ENCODE results near the gene GALNT2.

Gene GALNT2

DNA sequence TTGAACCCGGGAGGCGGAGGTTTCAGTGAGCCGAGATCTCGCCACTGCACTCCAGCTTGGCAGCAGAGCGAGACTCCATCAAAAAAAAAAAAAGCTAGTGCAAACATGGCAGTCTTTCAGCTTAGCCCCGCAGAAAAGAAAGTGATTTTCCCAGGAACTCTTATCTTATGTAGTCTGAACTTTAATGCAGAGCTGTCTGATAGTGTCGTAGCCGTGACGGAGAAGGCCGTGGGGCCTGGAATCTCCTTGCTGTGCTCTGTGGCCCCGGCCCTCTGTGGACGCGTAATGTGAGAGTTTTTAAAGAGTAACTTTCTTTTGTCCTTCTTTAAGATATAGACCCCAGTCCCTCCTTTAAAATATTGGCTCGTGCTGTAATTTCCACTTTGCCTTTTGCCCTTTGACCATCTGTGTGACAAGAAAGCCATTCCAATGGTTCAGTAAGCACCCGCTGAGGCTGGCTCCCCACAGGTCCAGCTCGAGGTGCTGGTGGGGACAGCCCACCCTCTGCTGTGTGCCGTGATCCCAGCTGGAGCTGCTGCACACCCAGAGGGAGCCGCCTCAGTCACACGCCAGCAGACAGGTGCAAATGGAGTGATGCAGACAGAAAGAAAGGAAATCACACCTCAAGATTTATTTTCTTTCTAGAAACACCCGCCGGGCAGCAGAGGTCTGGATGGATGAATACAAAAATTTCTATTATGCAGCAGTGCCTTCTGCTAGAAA lies 195.1 kb downstream of the GALNT2 start:
- DNase-seq (ENCODE audit: low read depth): no peak

DNA sequence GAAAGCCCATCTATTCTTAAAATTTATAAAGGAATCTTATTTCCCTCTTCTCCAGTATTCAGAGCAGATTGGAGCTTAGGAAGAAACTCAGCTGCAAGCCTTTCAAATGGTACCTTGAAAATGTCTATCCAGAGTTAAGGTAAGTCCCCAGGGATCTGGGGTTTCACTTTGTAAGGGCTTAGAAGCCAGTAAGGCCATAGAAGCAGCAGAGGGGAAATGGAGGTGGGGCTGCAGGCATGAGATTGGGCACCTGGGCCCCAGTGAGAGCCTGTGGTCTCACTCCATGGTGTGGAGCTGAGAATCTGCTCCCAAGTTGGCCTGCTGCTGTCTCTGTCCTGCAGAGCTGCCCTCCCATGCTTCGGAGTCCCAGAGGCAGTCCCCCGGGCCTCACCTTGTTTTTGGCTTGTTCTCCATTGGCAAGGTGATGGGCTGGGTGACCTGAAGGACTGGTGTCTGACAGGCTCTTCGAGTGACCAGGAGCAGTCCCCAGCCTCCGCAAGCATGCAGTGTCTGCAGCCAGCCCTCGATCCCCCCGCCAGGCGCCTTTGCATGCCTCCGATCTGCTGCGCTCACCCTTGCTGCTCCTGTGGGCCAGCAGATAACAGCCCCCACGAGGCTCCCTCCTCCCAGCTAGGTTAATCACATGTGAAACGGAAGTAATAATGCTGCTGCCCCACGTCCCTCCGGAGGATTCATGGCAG lies 196.0 kb downstream of the GALNT2 start:
- DNase-seq (ENCODE audit: low read depth): no peak

DNA sequence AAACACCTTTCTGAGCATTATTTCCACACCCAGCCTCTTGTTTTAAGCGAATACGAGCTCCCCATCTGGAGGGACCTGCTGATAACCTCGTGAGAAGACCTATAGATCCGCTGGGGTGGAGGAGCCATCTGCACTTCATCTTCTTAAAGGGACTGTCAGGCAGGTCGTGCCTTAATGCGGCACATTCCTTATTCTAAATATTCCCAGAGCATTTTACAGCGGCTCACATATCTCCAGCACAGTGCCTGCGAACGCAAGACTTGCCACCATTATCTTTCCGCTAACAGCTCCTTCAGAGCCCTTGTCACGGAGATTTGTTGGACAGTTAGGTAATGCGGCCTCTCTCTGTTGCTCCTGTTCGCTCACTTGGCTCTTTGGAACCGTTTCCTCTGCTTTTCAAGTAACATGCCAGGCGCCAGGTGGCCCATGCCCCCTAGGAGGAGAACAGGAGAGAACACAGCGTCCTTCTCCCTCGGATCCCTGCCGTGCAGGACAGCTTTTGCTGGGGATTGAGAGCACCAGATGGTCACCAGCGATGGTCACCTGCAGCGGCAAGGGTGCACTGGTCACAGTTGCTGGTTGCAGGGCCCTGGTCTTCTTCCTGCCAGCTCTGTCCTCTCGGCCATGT lies 196.6 kb downstream of the GALNT2 start:
- no peak for DNase-seq (ENCODE audit: low read depth)

DNA sequence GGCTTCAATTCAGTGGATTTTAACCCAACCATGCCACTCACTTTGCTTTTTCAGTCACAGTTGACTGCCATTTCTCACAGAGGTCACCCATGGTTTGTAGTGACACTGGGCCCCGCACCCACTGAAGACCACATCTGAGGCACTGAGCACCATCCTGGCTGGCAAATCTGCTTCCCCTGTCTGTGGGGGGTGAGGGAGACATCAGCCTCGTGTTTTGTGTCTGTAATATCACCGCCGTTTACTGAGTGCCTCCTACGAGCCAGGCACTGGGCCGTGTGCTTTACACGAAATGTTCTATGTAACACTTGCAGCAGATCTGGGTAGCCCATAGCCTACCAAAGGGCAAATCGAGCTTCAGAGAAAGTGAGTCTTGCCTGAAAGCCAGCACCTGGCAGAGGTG lies 197.3 kb downstream of the GALNT2 start:
- DNase-seq (ENCODE audit: low read depth): no peak

DNA sequence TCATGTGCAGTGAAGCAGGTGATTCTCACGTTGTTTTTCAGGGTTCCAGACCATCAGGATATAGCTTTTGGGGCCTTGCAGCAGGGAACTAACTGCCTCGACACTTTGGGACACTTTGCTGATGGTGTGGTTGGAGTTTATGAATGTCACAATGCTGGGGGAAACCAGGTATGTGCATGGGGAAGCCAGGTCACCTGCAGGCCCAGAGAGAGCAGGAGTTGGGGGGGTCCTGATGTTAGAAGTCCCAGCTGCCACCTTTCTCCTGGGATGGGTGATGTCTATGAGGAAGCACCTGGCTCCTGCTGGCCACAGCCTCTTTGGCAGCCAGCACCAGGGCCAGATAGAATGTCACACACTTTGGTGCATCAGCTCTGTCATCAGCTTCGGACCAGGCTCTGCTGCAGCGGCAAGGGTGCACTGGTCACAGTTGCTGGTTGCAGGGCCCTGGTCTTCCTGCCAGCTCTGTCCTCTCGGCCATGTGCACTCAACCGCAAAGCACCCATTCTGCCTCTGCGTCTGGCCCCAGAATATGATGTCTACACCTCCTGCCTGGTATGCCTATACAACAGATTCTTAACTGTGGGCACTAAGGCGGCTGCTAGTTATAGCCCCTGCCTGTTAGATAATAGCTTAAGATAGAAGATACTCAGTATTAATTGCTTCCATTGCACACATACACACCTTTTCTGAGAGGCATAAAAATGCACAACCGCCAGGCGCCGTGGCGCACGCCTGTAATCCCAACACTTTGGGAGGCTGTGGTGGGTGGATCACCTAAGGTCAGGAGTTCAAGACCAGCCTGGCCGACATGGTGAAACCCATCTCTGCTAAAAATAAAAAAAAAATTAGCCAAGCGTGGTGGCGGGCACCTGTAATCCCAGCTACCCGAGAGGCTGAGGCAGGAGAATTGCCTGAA lies 198.4 kb downstream of the GALNT2 start:
- no peak for DNase-seq (ENCODE audit: low read depth)

DNA sequence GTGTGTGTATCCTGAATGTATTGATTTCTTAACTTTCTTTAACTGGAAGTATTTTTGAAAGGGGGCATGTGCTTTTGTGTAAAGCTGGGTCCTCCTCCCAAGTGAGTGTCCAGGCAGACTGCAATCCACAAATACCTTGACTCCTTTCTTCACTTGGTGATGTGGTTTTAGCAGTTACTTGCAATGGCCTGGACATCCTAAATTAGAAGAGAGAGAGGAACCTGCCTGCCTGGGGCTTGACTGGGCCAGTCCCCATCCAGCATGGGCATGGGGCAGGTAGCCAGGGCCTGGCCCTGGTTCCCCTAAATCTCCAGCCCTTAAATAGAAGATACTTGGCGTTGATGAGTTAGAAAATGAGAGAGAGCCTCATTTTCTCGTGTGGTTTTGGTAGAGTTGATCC lies 199.4 kb downstream of the GALNT2 start:
- no peak for DNase-seq (ENCODE audit: low read depth)

DNA sequence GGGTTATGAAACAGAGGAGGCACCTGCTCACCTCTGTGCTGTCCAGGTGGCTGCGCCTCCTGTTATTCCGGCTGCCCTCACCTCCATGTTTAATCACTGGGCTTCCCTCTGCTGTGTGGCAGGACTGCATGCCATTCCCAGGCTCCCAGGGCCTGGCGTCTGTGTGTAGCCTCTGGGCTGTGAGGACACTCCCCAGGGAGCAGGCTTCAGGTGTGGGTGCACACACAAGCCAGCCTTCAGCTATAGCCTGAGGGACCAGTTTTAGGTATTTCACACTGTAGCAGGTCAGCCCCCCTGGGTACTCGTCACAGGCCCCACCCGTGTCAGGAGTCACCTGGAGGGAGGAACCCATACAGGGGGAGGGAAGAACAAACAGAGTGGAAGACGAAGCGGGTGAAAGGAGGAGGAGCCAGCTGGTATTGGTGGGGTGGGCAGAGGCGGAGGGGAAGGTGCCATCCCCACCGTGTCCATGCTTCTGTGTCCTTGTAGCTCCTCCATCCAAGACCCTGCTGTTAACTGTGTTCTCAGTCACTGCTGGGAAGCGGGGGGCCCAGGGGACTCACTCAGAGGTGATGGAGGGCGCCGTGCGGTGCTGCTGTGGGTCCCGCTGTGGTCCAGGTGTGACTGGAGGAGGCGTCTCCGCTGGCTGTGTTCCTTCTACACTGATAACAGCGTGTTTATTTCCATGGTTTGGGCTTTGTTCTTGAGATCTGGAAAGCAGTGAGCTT lies 200.5 kb downstream of the GALNT2 start:
- no peak for DNase-seq (ENCODE audit: low read depth)

DNA sequence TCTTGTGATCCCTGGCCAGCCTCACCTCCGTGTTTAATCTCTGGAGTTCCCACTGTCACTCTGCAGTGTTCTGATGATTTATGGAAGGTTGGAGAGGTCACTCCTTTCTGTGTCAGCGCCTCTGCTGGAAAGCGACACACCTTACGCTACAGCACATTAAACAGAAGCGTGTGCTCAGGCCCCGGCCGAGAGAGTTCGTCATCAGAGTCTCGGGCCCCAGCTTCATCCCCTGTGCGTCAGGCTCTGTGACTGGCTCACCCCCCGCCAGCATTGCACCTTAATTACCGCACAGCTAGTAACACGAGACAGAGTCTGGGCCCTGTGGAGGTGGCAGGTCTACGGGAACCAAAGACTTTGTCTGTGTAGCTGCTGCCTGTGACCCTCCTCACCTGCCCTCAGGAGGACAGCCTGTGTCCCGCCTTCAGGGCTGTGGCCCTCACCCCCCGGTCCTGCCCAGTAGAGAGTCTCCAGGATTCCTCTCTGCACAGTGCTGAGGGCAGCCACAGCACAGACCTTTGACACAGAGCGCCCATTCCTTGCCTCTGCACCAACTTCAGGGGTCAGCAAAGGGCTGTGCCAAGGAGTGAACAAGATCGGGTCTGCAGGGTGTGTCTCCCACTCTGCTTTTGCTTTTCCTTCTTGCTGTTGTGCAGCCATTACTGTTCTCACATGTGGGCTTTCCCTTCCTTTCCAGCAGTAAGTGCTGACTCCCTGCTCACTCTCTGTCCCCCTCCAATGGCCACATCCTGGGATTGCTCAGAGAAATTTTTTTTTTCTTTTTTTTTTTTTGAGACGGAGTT lies 201.5 kb downstream of the GALNT2 start:
- peak; percentile 8 for DNase-seq (ENCODE audit: low read depth)

DNA sequence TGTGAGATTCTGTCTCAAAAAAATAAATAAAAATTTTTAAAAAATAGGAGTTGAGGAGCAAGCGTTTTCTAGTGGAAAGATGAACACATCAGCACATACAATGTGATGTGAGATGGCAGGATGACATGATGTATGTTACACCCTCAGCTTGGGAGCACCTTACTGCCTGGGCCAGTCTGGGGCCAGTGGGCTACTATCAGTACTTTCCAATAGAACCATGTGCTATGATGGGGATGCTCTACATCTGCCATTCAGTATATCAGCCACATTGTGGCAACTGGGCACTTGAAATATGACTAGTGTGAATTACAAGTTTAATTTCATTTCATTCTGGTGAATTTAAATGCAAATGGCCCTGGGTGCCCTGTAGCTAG lies 203.1 kb downstream of the GALNT2 start:
- no peak for DNase-seq (ENCODE audit: low read depth)

DNA sequence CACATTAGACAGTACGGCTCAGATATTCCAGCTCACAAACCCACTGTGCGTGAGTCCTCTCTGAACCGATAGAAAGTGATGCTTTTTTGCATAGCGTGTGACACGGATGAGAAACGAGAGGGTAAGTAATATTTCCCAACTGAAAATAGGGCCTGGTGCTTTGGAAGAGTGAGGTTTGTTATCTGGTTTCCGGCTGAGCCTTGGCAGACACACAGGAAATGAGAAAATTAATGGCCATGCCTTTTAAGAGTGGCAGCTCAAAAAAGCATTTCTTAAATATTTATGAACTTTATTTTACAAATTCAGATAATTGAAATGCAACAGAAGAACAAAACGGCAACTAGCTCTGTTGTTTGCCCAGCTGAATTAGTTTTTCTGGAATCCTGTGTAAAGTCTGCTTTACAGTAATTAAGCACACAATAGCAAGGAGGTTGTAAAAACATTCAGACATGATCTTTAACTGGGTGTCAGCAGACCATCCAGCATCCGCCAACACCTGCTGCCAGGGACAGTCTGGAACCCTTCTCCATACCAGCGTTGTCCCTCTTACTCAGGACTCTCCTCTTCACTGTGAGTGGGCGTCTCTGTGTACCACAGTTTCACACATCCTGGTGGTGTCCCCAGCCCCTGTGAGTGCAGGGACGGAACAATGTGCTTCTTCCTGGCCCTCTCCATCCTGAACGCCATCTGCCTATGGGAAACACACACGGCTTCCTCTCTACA lies 203.7 kb downstream of the GALNT2 start:
- no peak for DNase-seq (ENCODE audit: low read depth)

DNA sequence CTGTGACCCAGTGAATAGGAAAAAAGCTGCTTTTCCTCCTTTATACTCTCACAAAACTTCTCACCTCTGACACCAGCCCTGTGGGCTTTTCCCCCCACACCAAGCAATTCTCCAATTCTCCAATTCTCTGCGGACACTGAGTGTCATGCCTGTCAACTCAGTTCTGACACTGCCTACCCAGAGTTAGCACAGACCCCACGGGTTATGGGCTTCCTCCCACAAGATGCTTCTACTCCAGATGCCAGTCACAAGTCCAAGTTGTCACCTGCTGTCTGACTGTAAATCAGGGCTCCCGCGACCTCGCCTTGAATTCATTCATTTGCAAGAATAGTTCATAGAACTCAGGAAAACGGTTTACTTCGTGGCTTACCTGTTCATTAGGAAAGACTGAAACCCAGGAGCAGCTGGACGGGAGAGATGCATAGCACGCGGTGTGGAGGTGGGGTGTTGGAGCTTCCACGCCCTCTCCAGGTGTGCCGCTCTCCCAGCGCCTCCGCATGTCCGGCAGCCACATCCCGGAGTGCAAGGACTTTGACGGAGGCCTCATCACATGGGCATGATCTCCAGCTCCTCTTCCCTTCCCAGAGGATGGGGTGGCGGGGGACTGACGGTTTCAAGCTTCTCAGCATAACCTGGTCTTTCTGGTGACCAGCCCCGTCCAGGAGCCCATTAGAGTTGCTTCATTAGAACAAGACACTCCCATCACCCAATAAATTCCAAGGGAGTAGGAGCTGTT lies 204.4 kb downstream of the GALNT2 start:
- no peak for DNase-seq (ENCODE audit: low read depth)

DNA sequence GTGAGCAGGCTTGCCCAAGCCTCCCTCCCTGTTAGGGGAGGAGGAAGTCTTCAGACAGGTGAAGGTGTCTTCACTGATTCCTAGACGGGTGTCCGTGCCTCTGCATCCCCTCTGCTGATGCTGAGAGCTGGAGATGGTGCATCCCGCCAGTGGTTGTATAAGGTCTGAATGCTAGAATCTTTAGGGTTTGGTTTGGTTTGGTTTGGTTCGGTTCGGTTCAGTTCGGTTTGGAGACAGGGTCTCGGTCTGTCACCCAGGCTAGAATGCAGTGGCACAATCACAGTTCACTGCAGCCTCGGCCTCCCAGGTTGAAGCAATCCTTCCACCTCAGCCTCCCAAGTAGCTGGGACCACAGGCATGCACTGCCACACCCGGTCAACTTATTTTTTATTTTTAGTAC lies 205.5 kb downstream of the GALNT2 start:
- DNase-seq (ENCODE audit: low read depth): no peak

DNA sequence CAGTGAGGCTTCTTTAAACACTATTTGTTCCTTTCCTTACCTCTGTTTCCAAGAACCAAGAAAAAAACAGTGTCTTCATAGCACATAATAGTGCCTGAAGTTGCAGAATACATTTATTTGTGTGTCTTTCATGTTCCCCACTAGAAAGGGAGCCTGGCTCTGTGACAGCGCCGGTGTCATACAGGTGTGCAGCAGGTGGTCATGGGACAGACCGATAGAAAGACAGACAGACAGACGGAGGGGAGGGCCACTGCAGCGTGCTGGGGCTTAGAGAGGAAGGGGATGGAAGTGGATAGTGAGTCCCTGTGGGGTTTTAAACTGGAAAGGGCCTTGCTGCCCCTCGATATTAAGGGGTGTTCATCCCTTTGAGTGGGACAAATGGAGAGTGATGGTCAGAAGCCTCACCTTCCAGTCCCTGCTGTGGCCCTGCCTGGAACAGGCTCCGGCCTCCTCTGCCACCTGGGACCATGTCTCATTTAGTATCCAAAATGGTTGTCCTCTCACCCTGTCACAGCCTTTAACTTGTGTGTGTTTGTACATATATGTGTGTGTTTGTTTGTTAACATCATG lies 206.2 kb downstream of the GALNT2 start:
- DNase-seq (ENCODE audit: low read depth): no peak

DNA sequence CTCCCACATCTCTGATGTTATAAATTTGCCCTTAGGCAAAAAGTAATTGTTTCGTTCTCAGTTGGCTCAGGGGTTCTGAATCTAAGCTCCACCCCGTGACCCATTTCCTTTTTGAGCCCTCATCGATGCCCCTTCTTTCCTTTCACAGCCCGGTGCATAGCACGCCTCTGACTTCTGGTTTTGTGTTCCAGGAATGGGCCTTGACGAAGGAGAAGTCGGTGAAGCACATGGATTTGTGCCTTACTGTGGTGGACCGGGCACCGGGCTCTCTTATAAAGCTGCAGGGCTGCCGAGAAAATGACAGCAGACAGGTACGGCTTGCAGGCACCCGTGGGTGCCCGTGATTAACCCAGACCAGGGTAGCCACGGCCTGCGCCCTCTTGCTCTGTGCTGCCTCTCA lies 207.2 kb downstream of the GALNT2 start:
- DNase-seq (ENCODE audit: low read depth): no peak

DNA sequence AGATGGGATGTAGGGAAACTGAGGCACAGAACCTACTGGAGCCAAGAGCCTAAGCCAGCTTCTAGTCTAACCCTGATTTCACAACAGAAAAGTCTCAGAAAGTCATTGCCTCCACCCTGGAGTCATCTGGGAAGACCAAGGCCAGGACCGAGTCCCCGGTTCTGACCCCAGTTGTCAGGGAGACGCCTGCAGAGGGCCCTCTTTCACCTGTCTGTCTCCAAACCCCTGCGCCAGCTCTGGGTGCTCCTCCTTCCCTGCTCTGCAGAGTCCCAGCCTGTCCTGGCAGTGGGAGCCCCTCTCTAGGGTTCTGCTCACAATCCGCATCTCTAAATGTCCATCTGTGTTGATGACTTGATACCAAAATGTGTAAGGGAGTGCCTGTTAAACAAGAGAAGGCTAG lies 209.4 kb downstream of the GALNT2 start:
- no peak for DNase-seq (ENCODE audit: low read depth)

DNA sequence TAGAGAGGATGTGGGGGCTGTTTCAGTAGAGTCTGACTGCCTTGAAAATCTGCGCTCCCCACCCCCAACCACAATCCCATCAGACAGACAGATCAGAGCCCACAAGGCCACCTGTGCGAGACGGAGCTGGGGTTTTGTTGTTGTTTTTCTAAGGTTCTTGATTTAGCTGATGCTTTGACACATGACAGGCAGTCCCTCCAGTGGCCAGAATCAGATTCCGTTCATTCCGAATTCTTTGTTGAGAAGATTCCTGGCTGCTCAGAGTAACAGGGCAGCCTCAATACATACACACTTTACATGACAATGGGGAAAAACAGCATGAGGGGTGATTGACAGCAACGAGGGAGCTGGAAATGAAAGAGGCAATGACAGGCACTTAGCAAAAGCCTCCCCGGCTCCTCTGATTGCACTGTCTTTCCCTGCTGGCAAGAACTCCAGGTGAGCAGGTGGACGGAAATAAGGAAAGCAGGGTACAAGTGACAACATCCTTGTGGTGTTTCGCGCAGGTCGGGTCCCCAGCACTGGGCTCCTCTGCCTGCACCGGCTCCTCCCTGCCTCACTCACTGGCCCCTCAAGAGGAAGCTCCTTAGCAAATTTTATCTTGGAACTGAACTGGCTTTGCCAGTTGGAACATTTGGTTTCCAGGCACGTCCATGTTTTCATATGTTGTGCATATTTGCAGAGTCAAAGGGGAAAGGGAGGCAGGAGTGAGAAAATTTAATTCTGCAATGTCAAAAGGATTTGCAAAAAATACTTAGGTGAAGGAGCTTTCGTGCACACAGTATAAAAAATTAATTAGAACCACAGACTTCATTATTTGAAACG lies 210.4 kb downstream of the GALNT2 start:
- DNase-seq (ENCODE audit: low read depth): no peak

DNA sequence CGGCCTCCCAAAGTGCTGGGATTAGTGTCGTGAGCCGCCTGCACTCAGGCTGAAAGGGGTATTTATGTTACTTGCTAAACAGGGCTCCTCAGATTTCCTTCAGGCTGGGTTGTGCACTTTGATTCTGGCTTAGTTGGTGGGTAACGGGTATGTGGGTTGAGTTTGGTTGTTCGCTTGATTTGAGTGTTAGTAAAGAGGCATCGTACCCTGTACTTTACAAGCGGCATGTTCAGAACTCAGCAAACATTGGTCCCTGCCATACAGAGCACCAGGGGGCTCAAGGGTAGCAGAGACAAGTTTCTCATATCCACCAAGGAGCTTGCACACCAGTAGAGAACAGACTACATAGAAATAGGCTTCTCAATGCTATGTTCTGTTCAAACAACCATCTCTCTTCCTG lies 211.3 kb downstream of the GALNT2 start:
- DNase-seq (ENCODE audit: low read depth): no peak

DNA sequence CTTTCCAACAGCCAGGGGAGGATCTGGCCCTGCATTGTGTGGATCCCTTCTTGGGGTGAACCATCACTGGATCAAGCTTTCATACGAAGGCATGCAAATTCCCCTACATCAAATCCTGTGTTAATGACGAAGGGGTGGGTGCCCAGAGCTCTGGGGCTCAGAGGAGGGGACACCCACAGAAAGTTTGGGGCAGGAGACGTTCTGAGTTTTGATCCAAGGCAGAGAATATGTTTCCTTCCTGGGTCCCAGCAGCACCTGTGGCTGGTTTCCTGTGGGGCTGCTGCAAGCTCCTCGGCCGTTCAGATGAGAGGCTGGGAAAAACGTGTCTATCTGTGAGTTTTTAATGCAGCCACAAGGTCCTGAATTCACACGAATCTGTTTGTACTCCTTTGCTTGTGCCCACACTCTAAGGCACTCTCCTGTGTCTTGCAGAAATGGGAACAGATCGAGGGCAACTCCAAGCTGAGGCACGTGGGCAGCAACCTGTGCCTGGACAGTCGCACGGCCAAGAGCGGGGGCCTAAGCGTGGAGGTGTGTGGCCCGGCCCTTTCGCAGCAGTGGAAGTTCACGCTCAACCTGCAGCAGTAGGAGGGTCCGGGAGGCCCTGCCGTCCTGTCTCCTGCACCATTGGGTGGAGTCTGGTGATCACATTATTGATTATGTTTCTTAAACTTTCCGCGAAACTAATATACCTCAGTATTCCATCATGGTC lies 212.0 kb downstream of the GALNT2 start:
- no peak for DNase-seq (ENCODE audit: low read depth)

Measured in HS-27A (cell line).